Sigmoid colon (tissue), 4 donors: ENCODE data around the gene HOXB4.

ENCODE experiments used
- POLR2A ChIP-seq, 2 donors: fragments of 450-650 bp; IDR thresholded peaks; one replicate each; pipeline ENCODE4 v1.6.1; 2016; ENCODE audit warnings: antibody characterized with exemption in 2 of 2, mild to moderate bottlenecking in 2 of 2, moderate library complexity in 2 of 2
- POLR2AphosphoS5 ChIP-seq, 4 donors: sonication (generic); formaldehyde crosslinking; IDR thresholded peaks; one replicate each; pipeline ENCODE4 v1.6.1; 2017; ENCODE audit warnings: antibody characterized with exemption in 4 of 4
- TF ChIP-seq, protein P1 (sequence below), 4 experiments: fragments of 450-650 bp in 3 of 4; fragments of 200-600 bp in 1 of 4; IDR thresholded peaks; one replicate each; pipeline ENCODE4 v1.5.1; 2016 to 2019; ENCODE audit warnings: antibody characterized with exemption in 4 of 4, mild to moderate bottlenecking in 3 of 4, moderate library complexity in 2 of 4

DNA sequence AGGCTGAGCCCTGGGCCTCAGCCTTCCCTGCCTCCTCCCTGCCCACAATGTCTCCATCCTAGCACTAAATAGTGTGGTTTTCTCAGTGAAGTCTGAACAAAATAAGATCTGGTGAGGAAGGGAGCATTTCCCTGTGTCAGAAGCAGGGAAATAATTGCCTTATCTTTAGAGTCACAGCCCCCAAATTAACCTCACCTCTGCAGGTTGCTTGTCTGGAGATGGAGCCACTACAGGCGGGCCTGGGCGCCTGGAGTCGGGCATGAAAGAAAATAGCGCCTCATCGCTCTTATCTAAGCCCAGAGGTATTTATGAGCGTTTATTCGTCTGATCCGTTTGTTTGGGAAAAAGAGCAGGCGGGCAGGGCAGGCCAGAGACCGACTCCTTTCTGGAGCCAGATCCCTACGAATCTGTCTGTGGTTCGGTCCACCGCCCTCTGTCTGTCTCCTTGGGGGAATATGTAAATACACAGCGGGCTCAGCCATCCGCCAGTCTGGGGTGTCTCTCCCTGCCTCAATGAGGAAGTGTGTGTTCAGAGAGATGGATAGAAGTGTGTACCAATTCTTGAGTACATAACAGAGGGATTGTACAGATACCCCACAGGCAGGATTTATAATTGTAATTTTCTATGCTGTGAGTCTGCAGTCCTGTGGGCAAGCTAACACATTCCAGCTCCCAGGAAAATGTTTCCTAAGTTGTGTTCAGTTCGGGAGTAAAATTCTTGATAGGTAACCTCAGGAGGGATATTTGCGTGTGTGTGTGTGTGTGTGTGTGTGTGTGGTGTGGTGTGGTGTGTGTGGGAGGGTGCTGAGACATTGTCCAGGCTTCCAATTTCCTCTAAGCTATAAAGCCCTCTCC, 22.3 kb upstream of the HOXB4 start:
- TF ChIP-seq POLR2AphosphoS5 (IDR thresholded peaks at IDR 0.05) (peak in 1 of 4 donors; percentile 9), POLR2A (IDR thresholded peaks at IDR 0.05) (no peak)
- TF ChIP-seq, protein P1, sequence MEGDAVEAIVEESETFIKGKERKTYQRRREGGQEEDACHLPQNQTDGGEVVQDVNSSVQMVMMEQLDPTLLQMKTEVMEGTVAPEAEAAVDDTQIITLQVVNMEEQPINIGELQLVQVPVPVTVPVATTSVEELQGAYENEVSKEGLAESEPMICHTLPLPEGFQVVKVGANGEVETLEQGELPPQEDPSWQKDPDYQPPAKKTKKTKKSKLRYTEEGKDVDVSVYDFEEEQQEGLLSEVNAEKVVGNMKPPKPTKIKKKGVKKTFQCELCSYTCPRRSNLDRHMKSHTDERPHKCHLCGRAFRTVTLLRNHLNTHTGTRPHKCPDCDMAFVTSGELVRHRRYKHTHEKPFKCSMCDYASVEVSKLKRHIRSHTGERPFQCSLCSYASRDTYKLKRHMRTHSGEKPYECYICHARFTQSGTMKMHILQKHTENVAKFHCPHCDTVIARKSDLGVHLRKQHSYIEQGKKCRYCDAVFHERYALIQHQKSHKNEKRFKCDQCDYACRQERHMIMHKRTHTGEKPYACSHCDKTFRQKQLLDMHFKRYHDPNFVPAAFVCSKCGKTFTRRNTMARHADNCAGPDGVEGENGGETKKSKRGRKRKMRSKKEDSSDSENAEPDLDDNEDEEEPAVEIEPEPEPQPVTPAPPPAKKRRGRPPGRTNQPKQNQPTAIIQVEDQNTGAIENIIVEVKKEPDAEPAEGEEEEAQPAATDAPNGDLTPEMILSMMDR (IDR thresholded peaks at IDR 0.05), result no peak
